ENCODE measurements around the gene ZNF556. TPM values are rescaled to one million over a fixed set of nuclear protein-coding genes. Genes with fewer than 3 reads are reported as not detected.

Gene ZNF556
- total RNA-seq, 2 experiments from 2014 or later = 0.09 TPM; not detected in 1

DNA sequence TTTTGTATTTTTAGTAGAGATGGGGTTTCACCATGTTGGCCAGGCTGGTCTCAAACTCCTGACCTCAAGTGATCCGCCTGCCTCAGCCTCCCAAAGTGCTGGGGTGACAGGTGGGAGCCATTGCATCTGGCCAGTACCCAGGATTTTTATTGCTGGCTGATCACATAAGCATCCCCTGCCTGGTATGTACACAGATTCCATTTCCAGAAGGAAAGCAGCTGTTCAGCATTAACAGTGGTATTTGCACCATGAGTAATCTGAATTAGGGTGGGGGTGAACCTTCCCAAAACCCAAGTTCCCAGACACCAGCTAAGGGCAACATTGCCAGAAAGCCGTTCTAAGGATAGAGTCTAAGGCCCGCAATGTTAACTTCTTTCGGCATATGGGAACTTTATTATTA is 18.5 kb upstream of the ZNF556 start:
- POLR2A ChIA-PET = no interaction called here
- no peaks in the 10 kb centered on the region for H3K9me3 ChIP-seq (ENCODE audit: low read length)
- H3K36me3 ChIP-seq (ENCODE audit: insufficient read depth, low read length) = peaks cover 26% of the 10 kb centered on the region
- TF ChIP-seq, protein P1, sequence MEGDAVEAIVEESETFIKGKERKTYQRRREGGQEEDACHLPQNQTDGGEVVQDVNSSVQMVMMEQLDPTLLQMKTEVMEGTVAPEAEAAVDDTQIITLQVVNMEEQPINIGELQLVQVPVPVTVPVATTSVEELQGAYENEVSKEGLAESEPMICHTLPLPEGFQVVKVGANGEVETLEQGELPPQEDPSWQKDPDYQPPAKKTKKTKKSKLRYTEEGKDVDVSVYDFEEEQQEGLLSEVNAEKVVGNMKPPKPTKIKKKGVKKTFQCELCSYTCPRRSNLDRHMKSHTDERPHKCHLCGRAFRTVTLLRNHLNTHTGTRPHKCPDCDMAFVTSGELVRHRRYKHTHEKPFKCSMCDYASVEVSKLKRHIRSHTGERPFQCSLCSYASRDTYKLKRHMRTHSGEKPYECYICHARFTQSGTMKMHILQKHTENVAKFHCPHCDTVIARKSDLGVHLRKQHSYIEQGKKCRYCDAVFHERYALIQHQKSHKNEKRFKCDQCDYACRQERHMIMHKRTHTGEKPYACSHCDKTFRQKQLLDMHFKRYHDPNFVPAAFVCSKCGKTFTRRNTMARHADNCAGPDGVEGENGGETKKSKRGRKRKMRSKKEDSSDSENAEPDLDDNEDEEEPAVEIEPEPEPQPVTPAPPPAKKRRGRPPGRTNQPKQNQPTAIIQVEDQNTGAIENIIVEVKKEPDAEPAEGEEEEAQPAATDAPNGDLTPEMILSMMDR (conservative IDR thresholded peaks at IDR 0.05; ENCODE audit: low read length) = no peak
- TF ChIP-seq EZH2phosphoT487 (IDR thresholded peaks at IDR 0.05; ENCODE audit: borderline replicate concordance, low read depth, low read length) = no peak
- H3K9me2 ChIP-seq (ENCODE audit: insufficient read depth, low read length) = no peaks in the 10 kb centered on the region
- no peaks in the 10 kb centered on the region for H4K20me1 ChIP-seq (ENCODE audit: insufficient read depth, low read length)
- no peak overlapping the region for H2AFZ ChIP-seq (ENCODE audit: low read length)
- DNase-seq (ENCODE audit: low spot score) = no peak
- H3K4me1 ChIP-seq (ENCODE audit: insufficient read depth, low read length, poor library complexity, severe bottlenecking) = peaks cover 13% of the 10 kb centered on the region
- intact Hi-C loops (cut with micrococcal nuclease; ENCODE audit: unreplicated experiment) = no loop called here
- H3K27ac ChIP-seq (ENCODE audit: low read depth, low read length, poor library complexity, severe bottlenecking) = no peak overlapping the region
- no peak overlapping the region for H3K4me2 ChIP-seq (ENCODE audit: low read length)
- CTCF ChIA-PET (ENCODE audit: unreplicated experiment) = no interaction called here
- no peak overlapping the region for H3K4me3 ChIP-seq (ENCODE audit: low read depth, low read length, poor library complexity, severe bottlenecking)
- no TSS peak for BruUV-seq (replicated peaks)
- H3K79me2 ChIP-seq (ENCODE audit: insufficient read depth, low read depth, low read length) = no peaks in the 10 kb centered on the region

DNA sequence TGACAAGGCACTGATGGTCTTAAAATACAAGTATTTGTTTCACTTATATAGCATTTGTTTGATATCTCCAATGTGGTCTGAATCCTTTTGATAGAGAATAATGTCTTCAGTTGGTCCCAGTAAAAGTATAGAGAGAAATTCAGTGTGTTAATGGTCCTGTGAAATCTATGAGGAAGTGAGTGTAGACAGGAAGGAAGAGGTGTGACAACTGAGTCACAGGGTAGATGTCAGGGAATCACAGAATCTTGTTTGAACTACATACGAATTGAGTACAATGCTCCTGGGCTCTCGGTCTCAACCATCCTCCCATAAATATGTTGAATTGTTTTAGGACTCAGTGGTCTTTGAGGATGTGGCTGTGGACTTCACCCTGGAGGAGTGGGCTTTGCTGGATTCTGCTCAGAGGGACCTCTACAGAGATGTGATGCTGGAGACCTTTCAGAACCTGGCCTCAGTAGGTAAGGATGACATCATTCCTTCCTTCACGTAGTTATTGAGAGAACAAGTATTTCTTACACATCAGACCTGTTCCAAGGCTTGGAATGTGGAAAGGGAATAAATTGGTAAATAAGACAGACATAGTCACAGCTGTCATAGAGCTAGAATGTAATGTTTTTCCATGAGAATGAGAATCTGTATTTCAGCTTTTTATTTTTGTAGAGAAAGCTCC is 16.7 kb upstream of the ZNF556 start:
- no peak for TF ChIP-seq EZH2phosphoT487 (IDR thresholded peaks at IDR 0.05; ENCODE audit: borderline replicate concordance, low read depth, low read length)
- TF ChIP-seq, protein P1 (conservative IDR thresholded peaks at IDR 0.05; ENCODE audit: low read length) = no peak
- Histone ChIP-seq H3K9me3 (ENCODE audit: low read length) (no peaks in the 10 kb centered on the region), H4K20me1 (ENCODE audit: insufficient read depth, low read length) (no peaks in the 10 kb centered on the region), H3K9me2 (ENCODE audit: insufficient read depth, low read length) (no peaks in the 10 kb centered on the region), H3K4me1 (ENCODE audit: insufficient read depth, low read length, poor library complexity, severe bottlenecking) (peaks cover 11% of the 10 kb centered on the region), H3K79me2 (ENCODE audit: insufficient read depth, low read depth, low read length) (no peaks in the 10 kb centered on the region), H3K4me3 (ENCODE audit: low read depth, low read length, poor library complexity, severe bottlenecking) (no peak overlapping the region), H3K27ac (ENCODE audit: low read depth, low read length, poor library complexity, severe bottlenecking) (no peak overlapping the region), H3K4me2 (ENCODE audit: low read length) (no peak overlapping the region), H3K36me3 (ENCODE audit: insufficient read depth, low read length) (peaks cover 40% of the 10 kb centered on the region), H2AFZ (ENCODE audit: low read length) (no peak overlapping the region)
- ChIA-PET CTCF (ENCODE audit: unreplicated experiment) (interaction anchor here (0.6 kb wide), 1 partner anchor 629 kb away, joined by 3 read pairs; no protein-coding TSS in a partner anchor), POLR2A (no interaction called here)
- DNase-seq (ENCODE audit: low spot score) = no peak
- no TSS peak for BruUV-seq (replicated peaks)
- intact Hi-C loops (cut with micrococcal nuclease; ENCODE audit: unreplicated experiment) = no loop called here

DNA sequence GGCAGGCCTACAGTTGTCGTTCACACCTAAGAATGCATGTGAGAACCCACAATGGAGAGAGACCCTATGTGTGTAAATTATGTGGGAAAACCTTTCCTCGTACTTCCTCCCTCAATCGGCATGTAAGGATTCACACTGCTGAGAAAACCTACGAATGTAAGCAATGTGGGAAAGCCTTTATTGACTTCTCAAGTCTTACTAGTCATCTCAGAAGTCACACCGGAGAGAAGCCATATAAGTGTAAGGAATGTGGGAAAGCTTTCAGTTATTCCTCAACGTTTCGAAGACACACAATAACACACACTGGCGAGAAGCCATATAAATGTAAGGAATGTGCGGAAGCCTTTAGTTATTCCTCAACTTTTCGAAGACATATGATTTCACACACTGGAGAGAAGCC is 14.5 kb upstream of the ZNF556 start:
- Histone ChIP-seq H3K27ac (ENCODE audit: low read depth, low read length, poor library complexity, severe bottlenecking) (no peak overlapping the region), H2AFZ (ENCODE audit: low read length) (no peak overlapping the region), H3K4me1 (ENCODE audit: insufficient read depth, low read length, poor library complexity, severe bottlenecking) (peaks cover 10% of the 10 kb centered on the region), H3K4me2 (ENCODE audit: low read length) (no peak overlapping the region), H3K9me2 (ENCODE audit: insufficient read depth, low read length) (no peaks in the 10 kb centered on the region), H4K20me1 (ENCODE audit: insufficient read depth, low read length) (no peaks in the 10 kb centered on the region), H3K4me3 (ENCODE audit: low read depth, low read length, poor library complexity, severe bottlenecking) (no peak overlapping the region), H3K36me3 (ENCODE audit: insufficient read depth, low read length) (peaks cover 40% of the 10 kb centered on the region), H3K79me2 (ENCODE audit: insufficient read depth, low read depth, low read length) (no peaks in the 10 kb centered on the region), H3K9me3 (ENCODE audit: low read length) (no peaks in the 10 kb centered on the region)
- TF ChIP-seq, protein P1 (conservative IDR thresholded peaks at IDR 0.05; ENCODE audit: low read length) = no peak
- no peak for TF ChIP-seq EZH2phosphoT487 (IDR thresholded peaks at IDR 0.05; ENCODE audit: borderline replicate concordance, low read depth, low read length)
- CTCF ChIA-PET (ENCODE audit: unreplicated experiment) = no interaction called here
- intact Hi-C loops (cut with micrococcal nuclease; ENCODE audit: unreplicated experiment) = no loop called here
- POLR2A ChIA-PET = no interaction called here
- no peak for DNase-seq (ENCODE audit: low spot score)
- no TSS peak for BruUV-seq (replicated peaks)

Measured in OCI-LY7 (cell line).